Measurements from ENCODE around the gene TMEM270. TPM values are rescaled to one million over a fixed set of nuclear protein-coding genes. Genes with fewer than 3 reads are reported as not detected.
"Not testable (repeated sequence)": the region's sequence is repeated elsewhere in the genome, so short reads cannot be mapped to it uniquely, and the experiment has no call there.

The TMEM270 gene
- total RNA-seq, 1 donor from 2014 or later: not detected

DNA sequence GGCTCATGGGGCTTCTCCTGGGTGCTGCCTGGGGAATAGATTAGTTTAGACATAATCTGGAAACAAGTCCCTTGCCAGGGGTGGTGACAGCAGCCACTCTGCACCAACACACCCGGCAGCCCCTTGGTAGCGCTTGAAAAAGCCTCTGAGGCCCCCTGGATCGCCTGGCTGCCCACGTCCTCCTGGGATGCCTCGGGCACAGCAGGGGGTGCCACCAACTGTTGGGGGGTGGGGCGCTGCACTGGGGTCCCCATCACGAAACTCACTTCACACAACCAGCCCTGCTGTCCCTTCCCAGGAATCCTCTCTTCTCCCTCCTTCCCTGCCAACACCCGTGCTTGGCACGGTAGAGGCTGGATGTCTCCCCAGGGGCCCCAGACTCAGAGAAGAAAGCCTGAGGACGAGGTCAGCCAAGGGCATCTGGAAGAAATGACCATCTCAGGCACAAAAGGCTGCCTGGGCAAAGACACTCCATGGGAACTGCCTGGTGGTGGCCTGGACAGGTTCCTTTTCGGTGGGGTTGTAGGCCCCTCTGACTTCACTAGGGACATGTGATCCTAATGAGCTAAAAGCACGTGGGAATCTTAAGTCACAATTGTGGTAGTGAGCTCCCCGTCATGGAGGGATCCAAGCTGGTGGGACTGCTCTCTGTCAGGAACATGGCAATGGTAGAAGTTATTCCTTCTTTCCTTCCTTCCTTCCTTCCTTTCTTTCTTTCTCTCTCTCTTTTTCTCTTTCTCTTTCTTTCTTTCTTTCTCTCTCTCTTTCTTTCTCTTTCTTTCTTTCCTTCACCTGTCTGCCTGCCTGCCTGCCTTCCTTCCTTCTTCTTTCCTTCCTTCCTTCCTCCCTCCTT lies 11.3 kb downstream of the TMEM270 start:
- H3K27ac Mint-ChIP-seq: no peak overlapping the region
- H3K4me3 Mint-ChIP-seq (ENCODE audit: low read depth): no peak overlapping the region
- no peaks in the 10 kb centered on the region for H3K27me3 Mint-ChIP-seq (ENCODE audit: low read depth)
- DNase-seq (ENCODE audit: low spot score): no peak
- intact Hi-C loops (cut with micrococcal nuclease): no loop called here
- no peaks in the 10 kb centered on the region for H3K36me3 Mint-ChIP-seq (ENCODE audit: low read depth)
- H3K9me3 Mint-ChIP-seq: no peaks in the 10 kb centered on the region
- H3K4me1 Mint-ChIP-seq (ENCODE audit: low read depth): no peaks in the 10 kb centered on the region

DNA sequence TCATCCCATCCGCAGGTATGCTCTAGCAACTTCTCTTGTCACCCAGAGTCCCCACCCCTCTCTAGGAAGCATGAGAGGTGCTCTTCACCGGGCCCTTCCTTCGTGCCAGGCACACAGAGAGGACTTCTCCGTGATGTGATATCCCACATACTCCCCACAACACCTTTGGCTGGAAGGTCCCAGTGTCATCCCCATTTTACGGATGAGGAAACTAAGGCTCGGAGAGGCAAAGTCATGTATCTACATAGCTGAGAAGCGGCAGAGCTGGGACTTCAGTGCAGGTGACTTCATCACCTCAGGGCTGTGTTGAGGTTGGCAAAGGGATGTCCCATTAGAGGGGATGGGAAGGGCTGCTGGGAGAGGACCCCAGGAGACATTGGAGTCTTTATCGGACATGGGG lies 15.4 kb downstream of the TMEM270 start:
- DNase-seq (ENCODE audit: low spot score): no peak
- no peak overlapping the region for H3K4me3 Mint-ChIP-seq (ENCODE audit: low read depth)
- no peak overlapping the region for H3K27ac Mint-ChIP-seq
- H3K27me3 Mint-ChIP-seq (ENCODE audit: low read depth): no peaks in the 10 kb centered on the region
- H3K36me3 Mint-ChIP-seq (ENCODE audit: low read depth): no peaks in the 10 kb centered on the region
- H3K9me3 Mint-ChIP-seq: no peaks in the 10 kb centered on the region
- intact Hi-C loops (cut with micrococcal nuclease): no loop called here
- H3K4me1 Mint-ChIP-seq (ENCODE audit: low read depth): no peaks in the 10 kb centered on the region

DNA sequence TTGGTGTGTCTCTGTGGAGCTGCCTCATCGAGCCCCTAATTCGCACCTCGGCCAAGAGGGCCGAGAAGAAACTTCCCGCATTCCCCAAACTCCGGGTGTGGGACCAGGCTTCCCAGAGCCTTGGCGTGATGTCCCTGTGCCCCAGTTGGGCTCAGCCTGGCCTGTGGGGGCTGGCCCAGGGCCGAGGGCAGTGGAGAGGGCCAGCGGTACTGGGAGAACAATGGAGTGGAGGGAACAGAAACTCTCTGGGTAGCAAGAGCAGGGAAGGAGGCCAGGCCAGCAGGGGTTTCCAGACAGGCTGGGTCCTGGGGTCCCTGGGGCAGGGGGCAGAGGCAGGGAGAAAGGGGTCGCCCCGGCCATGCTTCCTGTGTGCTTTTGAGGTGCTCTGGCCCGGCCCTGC lies 16.0 kb downstream of the TMEM270 start:
- Mint-ChIP-seq H3K27ac (no peak overlapping the region), H3K9me3 (no peaks in the 10 kb centered on the region), H3K27me3 (ENCODE audit: low read depth) (no peaks in the 10 kb centered on the region), H3K4me1 (ENCODE audit: low read depth) (no peaks in the 10 kb centered on the region), H3K36me3 (ENCODE audit: low read depth) (no peaks in the 10 kb centered on the region), H3K4me3 (ENCODE audit: low read depth) (no peak overlapping the region)
- DNase-seq (ENCODE audit: low spot score): no peak
- intact Hi-C loops (cut with micrococcal nuclease): no loop called here

DNA sequence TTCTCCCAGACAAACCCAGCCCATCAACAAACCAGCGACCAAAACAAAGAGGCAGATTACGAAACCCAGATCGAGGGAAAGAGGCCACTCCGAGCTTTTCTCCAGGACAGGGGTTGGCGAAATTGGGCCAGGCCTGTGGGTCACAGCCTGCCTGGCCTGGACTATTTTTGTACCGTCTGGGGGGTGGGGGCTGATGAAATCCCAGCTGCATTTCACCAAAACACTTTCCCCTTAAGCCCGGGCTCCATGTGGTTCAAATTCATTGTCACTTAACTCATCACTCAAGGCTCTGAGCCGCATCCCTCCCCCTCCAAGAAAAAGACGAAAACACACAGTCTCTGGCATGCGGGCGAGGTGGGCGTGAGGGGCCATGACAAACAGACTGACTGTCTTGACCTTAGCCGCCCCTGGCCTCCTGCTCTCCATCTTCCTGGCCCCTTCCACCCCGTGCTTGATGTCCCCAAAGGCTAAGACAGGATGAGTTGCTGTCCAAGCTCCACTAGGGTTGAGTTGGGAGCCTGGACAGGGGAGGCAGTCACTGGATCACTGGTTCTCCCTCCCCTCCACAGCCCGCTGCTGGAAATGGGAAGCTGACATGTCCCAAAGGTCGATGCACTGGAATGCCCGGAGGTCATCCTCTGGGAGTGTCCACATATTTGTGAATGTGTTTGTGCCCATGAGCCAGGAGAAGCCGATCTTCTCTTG lies 19.2 kb downstream of the TMEM270 start:
- no peaks in the 10 kb centered on the region for H3K4me1 Mint-ChIP-seq (ENCODE audit: low read depth)
- DNase-seq (ENCODE audit: low spot score): no peak
- intact Hi-C loops (cut with micrococcal nuclease): no loop called here
- no peak overlapping the region for H3K4me3 Mint-ChIP-seq (ENCODE audit: low read depth)
- H3K27ac Mint-ChIP-seq: no peak overlapping the region
- no peaks in the 10 kb centered on the region for H3K9me3 Mint-ChIP-seq
- no peaks in the 10 kb centered on the region for H3K27me3 Mint-ChIP-seq (ENCODE audit: low read depth)
- no peaks in the 10 kb centered on the region for H3K36me3 Mint-ChIP-seq (ENCODE audit: low read depth)

DNA sequence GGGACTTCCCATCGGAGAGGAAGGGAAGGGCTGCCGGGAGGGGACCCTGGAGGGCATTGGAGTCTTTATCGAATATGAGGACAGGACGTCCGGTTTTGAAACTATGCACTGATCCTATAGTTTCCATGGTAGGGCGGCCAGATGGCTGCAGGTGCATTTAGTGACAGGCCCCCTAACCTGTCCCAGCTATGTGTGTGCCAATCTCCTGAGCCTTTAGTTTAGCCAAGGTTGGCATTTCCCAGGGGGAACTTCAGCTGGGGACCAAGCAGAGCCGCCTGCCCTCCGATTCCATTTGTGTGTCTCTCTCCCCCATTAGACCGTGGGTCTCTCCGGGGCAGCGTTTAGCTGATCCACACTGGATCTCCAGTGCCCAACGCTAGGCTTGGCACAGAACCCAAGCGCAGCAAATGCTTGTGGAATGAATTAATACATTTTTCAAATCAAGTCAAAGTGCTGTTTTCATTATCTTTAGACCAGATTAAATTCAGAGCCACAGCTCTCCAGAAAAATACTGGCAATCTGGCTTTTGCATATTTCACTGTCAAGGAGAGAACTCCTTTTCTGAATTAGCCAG lies 19.9 kb downstream of the TMEM270 start:
- Mint-ChIP-seq H3K27me3 (ENCODE audit: low read depth) (peaks cover under 1% of the 10 kb centered on the region), H3K4me3 (ENCODE audit: low read depth) (no peak overlapping the region), H3K27ac (no peak overlapping the region), H3K4me1 (ENCODE audit: low read depth) (no peaks in the 10 kb centered on the region), H3K9me3 (no peaks in the 10 kb centered on the region), H3K36me3 (ENCODE audit: low read depth) (no peaks in the 10 kb centered on the region)
- no peak for DNase-seq (ENCODE audit: low spot score)
- intact Hi-C loops (cut with micrococcal nuclease): no loop called here

DNA sequence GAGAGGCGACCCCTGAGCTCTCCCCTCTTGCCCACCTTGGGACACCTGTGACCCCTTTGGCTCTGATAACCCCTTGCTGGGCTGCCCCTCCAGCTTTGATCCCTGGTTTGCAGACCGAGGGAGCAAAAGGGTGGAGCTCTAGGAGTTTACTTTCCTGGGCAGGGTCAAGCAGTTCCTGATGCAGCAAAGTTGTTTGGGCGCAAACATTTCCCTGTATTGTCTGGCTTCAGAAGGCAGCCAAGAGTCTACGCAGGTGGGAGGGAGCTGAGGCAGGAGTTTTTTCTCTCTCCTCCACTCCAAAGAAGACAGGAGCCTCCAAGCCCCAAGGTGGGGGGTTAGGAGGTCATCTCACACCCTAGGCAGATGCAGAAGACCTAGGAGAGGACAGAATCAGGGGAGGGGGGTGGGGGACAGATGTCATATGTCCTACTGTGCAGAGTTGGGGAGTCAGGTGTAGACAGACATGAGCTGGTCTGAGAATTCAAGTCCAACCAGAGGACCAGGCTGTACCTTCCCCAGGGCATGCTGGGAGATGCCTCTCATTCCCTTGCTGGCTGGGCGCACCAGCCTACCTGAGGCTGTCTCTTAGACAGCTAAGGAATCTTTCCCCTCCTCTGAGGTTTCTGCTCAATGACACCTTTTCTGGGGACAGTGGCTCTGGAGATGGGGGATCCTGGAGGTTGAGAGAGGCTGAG lies 20.5 kb downstream of the TMEM270 start:
- Mint-ChIP-seq H3K4me3 (ENCODE audit: low read depth) (no peak overlapping the region), H3K4me1 (ENCODE audit: low read depth) (no peaks in the 10 kb centered on the region), H3K36me3 (ENCODE audit: low read depth) (no peaks in the 10 kb centered on the region), H3K27ac (no peak overlapping the region), H3K27me3 (ENCODE audit: low read depth) (peaks cover 4% of the 10 kb centered on the region), H3K9me3 (no peaks in the 10 kb centered on the region)
- DNase-seq (ENCODE audit: low spot score): no peak
- intact Hi-C loops (cut with micrococcal nuclease): no loop called here

DNA sequence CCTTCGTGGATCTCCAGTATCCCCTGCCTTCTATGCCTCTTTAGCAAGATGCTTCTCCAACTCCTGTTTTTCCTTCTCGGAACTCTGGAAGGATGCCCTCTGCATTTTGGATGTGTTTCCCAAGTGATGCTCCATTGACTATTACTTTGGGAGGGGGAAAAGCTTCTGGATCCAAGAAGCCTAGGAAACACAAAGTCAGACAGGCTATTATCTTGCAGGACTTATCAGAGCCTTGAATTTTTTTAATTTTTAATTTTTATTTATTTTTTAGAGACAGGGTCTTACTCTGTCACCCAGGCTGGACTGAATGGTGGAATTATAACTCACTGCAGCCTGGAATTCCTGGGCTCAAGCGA lies 21.1 kb downstream of the TMEM270 start:
- Mint-ChIP-seq H3K4me3 (ENCODE audit: low read depth) (no peak overlapping the region), H3K9me3 (no peaks in the 10 kb centered on the region), H3K4me1 (ENCODE audit: low read depth) (no peaks in the 10 kb centered on the region), H3K27me3 (ENCODE audit: low read depth) (peaks cover 4% of the 10 kb centered on the region), H3K36me3 (ENCODE audit: low read depth) (no peaks in the 10 kb centered on the region), H3K27ac (no peak overlapping the region)
- intact Hi-C loops (cut with micrococcal nuclease): no loop called here
- no peak for DNase-seq (ENCODE audit: low spot score)

DNA sequence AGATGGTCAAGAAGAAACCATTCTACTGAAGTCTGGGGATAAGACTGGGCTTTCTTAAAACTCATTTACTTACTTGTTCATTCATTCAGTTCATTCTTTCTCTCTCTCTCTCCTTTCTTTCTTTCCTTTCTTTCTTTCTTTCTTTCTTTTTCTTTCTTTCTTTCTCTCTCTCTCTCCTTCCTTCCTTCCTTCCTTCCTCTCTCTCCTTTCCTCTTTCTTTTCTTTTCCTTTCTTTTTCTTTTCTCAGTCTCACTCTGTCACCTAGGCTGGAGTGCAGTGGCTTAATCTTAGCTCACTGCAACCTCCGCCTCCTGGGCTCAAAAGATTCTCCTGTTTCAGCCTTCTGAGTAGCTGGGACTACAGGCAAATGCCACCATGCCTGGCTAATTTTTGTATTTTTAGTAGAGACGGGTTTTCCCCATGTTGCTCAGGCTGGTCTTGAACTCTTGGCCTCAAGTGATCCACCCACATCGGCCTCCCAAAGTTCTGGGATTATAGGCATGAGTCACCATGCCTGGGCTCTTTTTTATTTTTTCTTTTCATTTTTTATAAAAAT lies 24.0 kb downstream of the TMEM270 start:
- DNase-seq (ENCODE audit: low spot score); H3K27ac Mint-ChIP-seq; intact Hi-C loops (cut with micrococcal nuclease); H3K36me3 Mint-ChIP-seq (ENCODE audit: low read depth); H3K4me3 Mint-ChIP-seq (ENCODE audit: low read depth); H3K9me3 Mint-ChIP-seq; H3K4me1 Mint-ChIP-seq (ENCODE audit: low read depth): not testable (repeated sequence)
- peaks cover 13% of the 10 kb centered on the region for H3K27me3 Mint-ChIP-seq (ENCODE audit: low read depth)

DNA sequence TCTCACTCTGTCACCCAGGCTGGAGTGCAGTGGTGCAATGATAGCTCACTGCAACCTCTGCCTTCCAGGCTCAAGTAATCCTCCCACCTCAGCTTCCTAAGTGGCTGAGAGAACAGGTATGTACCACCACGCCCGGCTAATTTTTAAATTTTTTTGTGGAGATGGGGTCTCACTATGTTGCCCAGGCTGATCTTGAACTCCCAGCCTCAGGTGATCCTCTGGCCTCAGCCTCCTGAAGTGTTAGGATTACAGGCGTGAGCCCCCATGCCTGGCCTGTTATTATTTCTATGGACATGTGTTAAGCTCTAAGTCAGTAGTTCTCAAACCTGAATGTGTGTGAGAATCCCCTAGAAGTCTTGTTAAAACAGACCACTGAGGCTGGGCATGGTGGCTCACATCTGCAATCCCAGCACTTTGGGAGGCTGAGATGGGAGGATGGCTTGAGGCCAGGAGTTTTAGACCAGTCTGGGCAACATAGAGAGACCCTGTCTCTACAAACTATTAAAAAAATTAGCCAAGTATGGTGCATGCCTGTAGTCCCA lies 24.5 kb downstream of the TMEM270 start:
- Mint-ChIP-seq H3K4me3 (ENCODE audit: low read depth) (no peak overlapping the region), H3K27ac (no peak overlapping the region), H3K27me3 (ENCODE audit: low read depth) (peaks cover 13% of the 10 kb centered on the region), H3K4me1 (ENCODE audit: low read depth) (peaks cover 7% of the 10 kb centered on the region), H3K36me3 (ENCODE audit: low read depth) (no peaks in the 10 kb centered on the region), H3K9me3 (no peaks in the 10 kb centered on the region)
- no peak for DNase-seq (ENCODE audit: low spot score)
- intact Hi-C loops (cut with micrococcal nuclease): no loop called here

DNA sequence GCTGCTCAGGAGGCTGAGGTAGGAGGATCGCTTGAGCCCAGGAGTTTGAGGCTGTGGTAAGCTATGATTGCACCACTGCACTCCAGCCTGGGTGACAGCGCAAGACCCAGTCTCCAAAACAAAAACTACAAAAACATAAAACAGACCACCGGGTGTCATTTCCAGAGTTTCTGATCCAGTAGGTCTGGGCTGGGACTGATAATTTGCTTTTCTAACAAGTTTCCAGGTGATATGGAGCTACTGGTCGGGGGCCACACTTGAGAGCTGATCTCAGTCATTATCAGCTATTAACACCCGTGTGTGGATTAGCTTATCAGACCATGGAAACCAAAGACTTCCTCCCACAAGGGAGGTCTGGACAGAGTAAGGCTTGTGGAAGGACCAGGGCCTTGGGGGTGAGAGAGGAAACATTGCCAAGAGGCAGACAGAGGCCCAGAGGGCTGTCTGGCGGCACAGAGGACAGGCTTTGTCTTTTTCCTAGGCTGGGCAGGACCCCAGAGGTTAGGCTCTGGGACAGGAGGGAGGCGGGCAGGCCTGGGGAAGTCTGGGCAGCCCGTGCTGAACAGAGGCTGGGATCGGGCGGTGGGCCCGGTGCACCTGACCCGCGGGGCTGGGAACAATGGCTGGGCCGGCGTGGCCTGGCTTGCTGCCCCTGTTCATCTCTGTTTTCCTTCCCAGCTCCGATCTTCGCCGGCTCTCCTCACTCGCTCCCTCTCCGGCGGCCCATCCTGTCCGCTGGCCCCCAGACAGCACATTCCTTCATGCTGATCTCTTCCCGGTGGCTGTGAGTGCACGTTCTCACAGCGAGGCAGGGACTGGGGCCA lies 25.2 kb downstream of the TMEM270 start:
- H3K27me3 Mint-ChIP-seq (ENCODE audit: low read depth): peaks cover 13% of the 10 kb centered on the region

DNA sequence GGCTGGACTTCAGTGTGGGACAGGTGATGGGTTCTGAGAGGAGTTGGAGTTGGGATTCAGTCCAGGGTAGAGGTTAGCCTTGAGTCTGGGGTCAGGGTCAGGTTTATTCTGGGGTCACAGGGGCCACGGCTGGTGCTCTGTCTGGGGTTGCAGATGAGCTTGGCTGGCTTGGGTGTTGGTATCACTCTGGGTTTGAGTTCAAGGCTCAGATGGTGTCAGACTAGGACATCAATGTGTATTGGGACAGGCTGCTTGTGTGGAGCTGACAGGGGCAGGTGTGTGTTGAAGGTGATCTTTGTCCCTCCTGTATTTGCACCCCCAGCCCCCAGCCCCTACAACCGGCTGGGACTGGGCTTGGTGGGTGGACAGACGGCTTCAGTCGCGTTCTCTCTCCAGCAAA lies 26.8 kb downstream of the TMEM270 start:
- intact Hi-C loops (cut with micrococcal nuclease): no loop called here
- peaks cover 13% of the 10 kb centered on the region for H3K27me3 Mint-ChIP-seq (ENCODE audit: low read depth)
- no peak overlapping the region for H3K27ac Mint-ChIP-seq
- H3K4me3 Mint-ChIP-seq (ENCODE audit: low read depth): no peak overlapping the region
- no peak for DNase-seq (ENCODE audit: low spot score)
- H3K36me3 Mint-ChIP-seq (ENCODE audit: low read depth): no peaks in the 10 kb centered on the region
- no peaks in the 10 kb centered on the region for H3K9me3 Mint-ChIP-seq
- peaks cover 15% of the 10 kb centered on the region for H3K4me1 Mint-ChIP-seq (ENCODE audit: low read depth)

More for the DNA sequence above, 25.2 kb downstream of the TMEM270 start:
- H3K36me3 Mint-ChIP-seq (ENCODE audit: low read depth): no peaks in the 10 kb centered on the region
- intact Hi-C loops (cut with micrococcal nuclease): no loop called here
- no peak overlapping the region for H3K27ac Mint-ChIP-seq
- no peaks in the 10 kb centered on the region for H3K9me3 Mint-ChIP-seq
- DNase-seq (ENCODE audit: low spot score): no peak
- peaks cover 9% of the 10 kb centered on the region for H3K4me1 Mint-ChIP-seq (ENCODE audit: low read depth)
- no peak overlapping the region for H3K4me3 Mint-ChIP-seq (ENCODE audit: low read depth)

DNA sequence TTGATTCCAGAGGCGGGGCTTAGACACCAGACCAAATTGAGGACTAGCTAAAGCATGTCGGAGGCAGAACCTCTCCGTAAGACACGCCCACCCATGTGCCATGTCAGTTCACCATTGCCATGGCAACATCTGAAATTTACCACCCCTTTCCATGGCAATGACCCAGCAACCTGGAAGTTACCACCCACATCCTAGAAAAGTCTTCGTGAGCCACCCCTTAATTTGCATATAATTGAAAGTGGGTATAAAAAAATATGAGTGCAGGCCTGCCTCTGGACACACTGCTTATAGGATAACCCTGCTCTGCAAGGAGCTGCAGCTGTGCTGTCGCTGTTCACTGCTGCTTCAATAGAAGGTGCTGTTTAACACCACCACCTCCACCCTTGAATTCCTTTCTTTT lies 28.0 kb downstream of the TMEM270 start:
- intact Hi-C loops (cut with micrococcal nuclease): no loop called here
- Mint-ChIP-seq H3K4me3 (ENCODE audit: low read depth) (no peak overlapping the region), H3K4me1 (ENCODE audit: low read depth) (peaks cover 15% of the 10 kb centered on the region), H3K9me3 (no peaks in the 10 kb centered on the region), H3K36me3 (ENCODE audit: low read depth) (no peaks in the 10 kb centered on the region), H3K27ac (no peak overlapping the region), H3K27me3 (ENCODE audit: low read depth) (peaks cover 13% of the 10 kb centered on the region)
- no peak for DNase-seq (ENCODE audit: low spot score)

Measured in activated T-helper 2 cell treated with anti-CD3 and anti-CD28 coated beads, Interferon-gamma antibody, Interleukin-2, Interleukin-4, amounts not matched to agents 10 μg/mL and 5 μg/mL and 100 μg/mL, durations not matched to agents 14 hours and 24 hours and 36 hours (primary cell).